A549 (cell line): ENCODE measurements around the gene MMUT. TPM values are rescaled to one million over a fixed set of nuclear protein-coding genes. Genes with fewer than 3 reads are reported as not detected.
"Not testable (repeated sequence)": the region's sequence is repeated elsewhere in the genome, so short reads cannot be mapped to it uniquely, and the experiment has no call there.

Experiments used
- ATAC-seq, 2 experiments: fragments of 200-7000 bp in 1 of 2; fragments of >200 bp in 1 of 2; cut with Nextera tagmentation in 1 of 2; cut with Tn5 transposase in 1 of 2; 3 replicates each; pipeline versions ENCODE4 v1.8.0 to v1.9.1; 2018 to 2020; ENCODE audit warnings: mild to moderate bottlenecking in 1 of 2, moderate library complexity in 1 of 2
- CTCF ChIA-PET: fragments of 300-600 bp; sonication (Branson Sonifier 250); formaldehyde crosslinking; extraction: SDS; loops from one replicate; lab custom pipeline; 2021; ENCODE audit warnings: antibody characterized with exemption, inconsistent platforms; lab: Yijun Ruan, JAX
- POLR2A ChIA-PET: fragments of 350-600 bp; formaldehyde crosslinking; extraction: SDS; loops from one replicate; lab custom pipeline; 2021; ENCODE audit warnings: antibody characterized with exemption, inconsistent platforms; lab: Yijun Ruan, JAX
- DNase-seq, 2 experiments: peaks; one replicate each; pipeline versions ENCODE4 v3.0.0 to v3.0.0-alpha.2; 2011 to 2016; ENCODE audit warnings: low read depth in 1 of 2, low spot score in 1 of 2
- FAIRE-seq: peaks from 2 replicates; lab custom pipeline; 2011; peaks lifted over from hg19 to GRCh38; lab: Jason Lieb, UNC
- H3K27ac ChIP-seq, 2 experiments: fragments of >200 bp; sonication (Bioruptor Twin); formaldehyde crosslinking; 3 replicates each; pipeline ENCODE4 v1.5.1; 2016 to 2017
- H3K4me1 ChIP-seq: fragments of >200 bp; sonication (Bioruptor Twin); formaldehyde crosslinking; 3 replicates; pipeline ENCODE4 v1.6.1; 2016
- H3K4me2 ChIP-seq: fragments of >200 bp; sonication (Bioruptor Twin); formaldehyde crosslinking; 3 replicates; pipeline ENCODE4 v1.6.1; 2016
- H3K4me3 ChIP-seq: fragments of >200 bp; sonication (Bioruptor Twin); formaldehyde crosslinking; 3 replicates; pipeline ENCODE4 v1.5.1; 2016
- H3K9me3 ChIP-seq: fragments of >200 bp; sonication (Bioruptor Twin); formaldehyde crosslinking; 3 replicates; pipeline ENCODE4 v1.6.1; 2016
- CBX2 ChIP-seq: fragments of 200-600 bp; sonication (generic); IDR thresholded peaks from 2 replicates; pipeline ENCODE4 v1.6.1; 2016; ENCODE audit warnings: low read depth, mild to moderate bottlenecking, borderline replicate concordance
- CBX8 ChIP-seq: fragments of 200-600 bp; sonication (generic); IDR thresholded peaks from 2 replicates; pipeline ENCODE4 v1.6.1; 2016
- CEBPB ChIP-seq, 2 experiments: fragments of >200 bp in 1 of 2; sonication (Bioruptor Twin) in 1 of 2; formaldehyde crosslinking in 1 of 2; IDR thresholded peaks; 2 replicates each; pipeline ENCODE4 v1.6.1; 2012 to 2016
- CHD4 ChIP-seq: fragments of 200-600 bp; sonication (generic); IDR thresholded peaks from 2 replicates; pipeline ENCODE4 v1.6.1; 2016; ENCODE audit warnings: antibody characterized with exemption, mild to moderate bottlenecking, borderline replicate concordance
- EP300 ChIP-seq, 2 experiments: fragments of >200 bp; sonication (Bioruptor Twin); formaldehyde crosslinking; IDR thresholded peaks; 2 replicates in 1 of 2; 3 replicates in 1 of 2; pipeline ENCODE4 v1.6.1; 2016 to 2017
- FOSB ChIP-seq: fragments of 250-450 bp; sonication (Bioruptor Pico); IDR thresholded peaks from 2 replicates; pipeline ENCODE4 v1.5.0; 2020; ENCODE audit warnings: mild to moderate bottlenecking, moderate library complexity
- HDAC2 ChIP-seq: fragments of 200-600 bp; sonication (generic); IDR thresholded peaks from 2 replicates; pipeline ENCODE4 v1.6.1; 2016
- HEYL ChIP-seq: fragments of 250-450 bp; sonication (Bioruptor Pico); IDR thresholded peaks from 2 replicates; pipeline ENCODE4 v1.8.0; 2021; ENCODE audit warnings: mild to moderate bottlenecking, moderate library complexity
- HOXB13 ChIP-seq: fragments of 250-450 bp; sonication (Bioruptor Pico); IDR thresholded peaks from 2 replicates; pipeline ENCODE4 v1.5.0; 2020; ENCODE audit warnings: low read depth, mild to moderate bottlenecking, moderate library complexity
- NFE2L2 ChIP-seq: fragments of 150-350 bp; conservative IDR thresholded peaks from 2 replicates; pipeline ENCODE4 v1.6.1; 2014; ENCODE audit warnings: low read length
- NPAS2 ChIP-seq: fragments of 250-450 bp; sonication (Bioruptor Pico); IDR thresholded peaks from 2 replicates; pipeline ENCODE4 v1.8.0; 2022; ENCODE audit warnings: mild to moderate bottlenecking, moderate library complexity, borderline replicate concordance
- PHF8 ChIP-seq: fragments of 200-600 bp; sonication (generic); IDR thresholded peaks from 2 replicates; pipeline ENCODE4 v1.6.1; 2016; ENCODE audit warnings: low read depth, mild to moderate bottlenecking, antibody characterized with exemption, moderate library complexity, borderline replicate concordance
- POLR2A ChIP-seq: IDR thresholded peaks from 2 replicates; pipeline ENCODE4 v1.6.1; 2012; ENCODE audit warnings: mild to moderate bottlenecking, low read length
- RCOR1 ChIP-seq: fragments of 150-350 bp; IDR thresholded peaks from 2 replicates; pipeline ENCODE4 v1.6.1; 2014; ENCODE audit warnings: antibody characterized with exemption, low read length, low read depth
- RFX5 ChIP-seq: fragments of 450-650 bp; IDR thresholded peaks from 2 replicates; pipeline ENCODE4 v1.7.1; 2014; ENCODE audit warnings: antibody characterized with exemption, mild to moderate bottlenecking, moderate library complexity
- SMC3 ChIP-seq: fragments of >200 bp; sonication (Bioruptor Twin); formaldehyde crosslinking; IDR thresholded peaks from 3 replicates; pipeline ENCODE4 v1.6.1; 2018; ENCODE audit warnings: inconsistent platforms
- SREBF2 ChIP-seq: fragments of 450-650 bp; IDR thresholded peaks from 2 replicates; pipeline ENCODE4 v1.6.1; 2014; ENCODE audit warnings: mild to moderate bottlenecking, moderate library complexity
- ZFP36 ChIP-seq: fragments of 450-650 bp; IDR thresholded peaks from 2 replicates; pipeline ENCODE4 v1.6.1; 2014; ENCODE audit warnings: borderline replicate concordance; ENCODE audit not compliant: partially characterized antibody
- ZNF302 ChIP-seq: fragments of 250-450 bp; sonication (Bioruptor Pico); IDR thresholded peaks from 2 replicates; pipeline ENCODE4 v1.9.0; 2021; ENCODE audit warnings: inconsistent platforms, mild to moderate bottlenecking, moderate library complexity
- ZSCAN20 ChIP-seq: fragments of 250-450 bp; sonication (Bioruptor Pico); IDR thresholded peaks from 2 replicates; pipeline ENCODE4 v1.8.0; 2022; ENCODE audit warnings: mild to moderate bottlenecking, moderate library complexity
- WGBS: methylation state at CpG from one replicate; pipeline ENCODE4 v1.1.6; 2017; ENCODE audit errors: missing lambda C conversion rate; 5-methylcytosine and 5-hydroxymethylcytosine counted together
- polyA plus RNA-seq, 4 experiments: library from polyadenylated mRNA; depleted of rRNA in 3 of 4; stranded (reverse); fragments of >200 nt; fragmentation: RNase III in 1 of 4; extraction: RNeasy Plus Mini Kit Qiagen cat#74134 plus additional on column Dnase treatment in 1 of 4; gene quantifications; 2 replicates in 3 of 4; 3 replicates in 1 of 4; pipeline ENCODE4 v1.2.3, GENCODE V29; 2011 to 2017
- TF ChIP-seq, protein P1 (sequence below): fragments of 250-450 bp; sonication (Bioruptor Pico); IDR thresholded peaks from 2 replicates; pipeline ENCODE4 v1.5.0; 2021; ENCODE audit warnings: mild to moderate bottlenecking, moderate library complexity, borderline replicate concordance
- TF ChIP-seq, protein P2 (sequence below): fragments of 200-600 bp; sonication (generic); IDR thresholded peaks from 2 replicates; pipeline ENCODE4 v1.6.1; 2016; ENCODE audit warnings: antibody characterized with exemption, mild to moderate bottlenecking, moderate library complexity
- TF ChIP-seq, protein P3 (sequence below): fragments of >200 bp; sonication (Bioruptor Twin); formaldehyde crosslinking; IDR thresholded peaks from 2 replicates; pipeline ENCODE4 v1.6.1; 2016
- TF ChIP-seq, protein P4 (sequence below): IDR thresholded peaks from 2 replicates; pipeline ENCODE4 v1.6.1; 2012; ENCODE audit warnings: low read depth, borderline replicate concordance

MMUT gene
- polyA plus RNA-seq, 2 of the 4 experiments (the other 2 are of a cell fraction): 6.6 to 14.3 TPM

DNA sequence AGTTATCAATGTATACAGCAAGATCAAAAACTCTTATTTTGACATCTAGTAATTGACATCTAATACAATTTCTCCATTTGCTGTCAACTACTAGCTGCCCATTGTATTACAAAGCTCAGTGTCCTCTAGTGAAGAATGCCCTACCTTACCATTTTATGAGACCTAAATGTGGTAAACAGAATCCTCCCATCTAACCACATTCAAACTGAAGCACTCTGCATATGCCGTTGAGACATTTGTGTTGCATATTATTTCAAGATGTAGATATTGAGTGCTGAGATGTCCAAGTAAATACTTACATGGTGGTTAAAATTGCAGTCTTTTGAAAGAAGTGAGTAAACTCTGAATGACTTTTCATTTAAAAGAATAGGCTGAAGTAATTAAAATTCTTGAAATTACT lies 36.1 kb upstream of the MMUT start:
- no peak overlapping the region for H3K4me2 ChIP-seq
- TF ChIP-seq RCOR1 (no peak), ZSCAN20 (no peak), NPAS2 (no peak), CEBPB (IDR thresholded peaks at IDR 0.05) (no peak), CHD4 (no peak), CBX8 (no peak), POLR2A (no peak), SREBF2 (no peak)
- TF ChIP-seq, protein P1, sequence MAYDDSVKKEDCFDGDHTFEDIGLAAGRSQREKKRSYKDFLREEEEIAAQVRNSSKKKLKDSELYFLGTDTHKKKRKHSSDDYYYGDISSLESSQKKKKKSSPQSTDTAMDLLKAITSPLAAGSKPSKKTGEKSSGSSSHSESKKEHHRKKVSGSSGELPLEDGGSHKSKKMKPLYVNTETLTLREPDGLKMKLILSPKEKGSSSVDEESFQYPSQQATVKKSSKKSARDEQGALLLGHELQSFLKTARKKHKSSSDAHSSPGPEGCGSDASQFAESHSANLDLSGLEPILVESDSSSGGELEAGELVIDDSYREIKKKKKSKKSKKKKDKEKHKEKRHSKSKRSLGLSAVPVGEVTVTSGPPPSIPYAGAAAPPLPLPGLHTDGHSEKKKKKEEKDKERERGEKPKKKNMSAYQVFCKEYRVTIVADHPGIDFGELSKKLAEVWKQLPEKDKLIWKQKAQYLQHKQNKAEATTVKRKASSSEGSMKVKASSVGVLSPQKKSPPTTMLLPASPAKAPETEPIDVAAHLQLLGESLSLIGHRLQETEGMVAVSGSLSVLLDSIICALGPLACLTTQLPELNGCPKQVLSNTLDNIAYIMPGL (CRISPR knock-in tag): no peak
- TF ChIP-seq, all 56 proteins: peak for 0
- ATAC-seq: no peak
- no peak for DNase-seq
- no peak for FAIRE-seq
- 13% methylated on average over 1 of the region's 1 CpG for WGBS
- CTCF ChIA-PET: no interaction called here
- POLR2A ChIA-PET: no interaction called here
- Histone ChIP-seq H3K4me3 (no peak overlapping the region), H3K27ac (no peak overlapping the region), H3K4me1 (no peaks in the 10 kb centered on the region), H3K9me3 (no peaks in the 10 kb centered on the region)

DNA sequence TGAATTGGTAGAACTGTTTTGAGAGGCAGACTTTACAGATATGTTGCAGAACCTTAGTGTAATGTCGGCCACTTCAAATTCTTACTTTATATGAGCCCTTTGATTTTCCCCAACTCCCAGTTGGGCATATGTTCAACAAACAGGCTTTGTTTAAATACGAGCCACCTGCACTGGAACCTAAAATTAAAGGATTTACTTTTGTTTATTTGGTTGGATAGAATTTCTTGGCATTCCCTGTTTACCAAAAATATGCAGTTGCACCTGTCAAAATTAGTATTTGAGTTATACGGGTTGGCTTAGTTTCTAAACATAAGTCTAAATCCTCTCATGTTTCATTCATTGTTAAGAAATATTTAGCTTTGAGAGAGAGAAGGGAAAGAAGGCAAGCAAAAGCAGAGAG lies 34.3 kb upstream of the MMUT start:
- H3K9me3 ChIP-seq: no peaks in the 10 kb centered on the region
- no peak for ATAC-seq
- WGBS: 81% methylated on average over 3 of the region's 3 CpGs
- no peak for FAIRE-seq
- CTCF ChIA-PET: interaction anchor here (0.6 kb wide), 1 partner anchor 890 kb away, joined by 3 read pairs; no protein-coding TSS in a partner anchor
- POLR2A ChIA-PET: no interaction called here
- H3K4me3 ChIP-seq: no peak overlapping the region
- no peak for TF ChIP-seq ZNF302 (CRISPR knock-in tag)
- TF ChIP-seq RFX5: no peak
- TF ChIP-seq, protein P2, sequence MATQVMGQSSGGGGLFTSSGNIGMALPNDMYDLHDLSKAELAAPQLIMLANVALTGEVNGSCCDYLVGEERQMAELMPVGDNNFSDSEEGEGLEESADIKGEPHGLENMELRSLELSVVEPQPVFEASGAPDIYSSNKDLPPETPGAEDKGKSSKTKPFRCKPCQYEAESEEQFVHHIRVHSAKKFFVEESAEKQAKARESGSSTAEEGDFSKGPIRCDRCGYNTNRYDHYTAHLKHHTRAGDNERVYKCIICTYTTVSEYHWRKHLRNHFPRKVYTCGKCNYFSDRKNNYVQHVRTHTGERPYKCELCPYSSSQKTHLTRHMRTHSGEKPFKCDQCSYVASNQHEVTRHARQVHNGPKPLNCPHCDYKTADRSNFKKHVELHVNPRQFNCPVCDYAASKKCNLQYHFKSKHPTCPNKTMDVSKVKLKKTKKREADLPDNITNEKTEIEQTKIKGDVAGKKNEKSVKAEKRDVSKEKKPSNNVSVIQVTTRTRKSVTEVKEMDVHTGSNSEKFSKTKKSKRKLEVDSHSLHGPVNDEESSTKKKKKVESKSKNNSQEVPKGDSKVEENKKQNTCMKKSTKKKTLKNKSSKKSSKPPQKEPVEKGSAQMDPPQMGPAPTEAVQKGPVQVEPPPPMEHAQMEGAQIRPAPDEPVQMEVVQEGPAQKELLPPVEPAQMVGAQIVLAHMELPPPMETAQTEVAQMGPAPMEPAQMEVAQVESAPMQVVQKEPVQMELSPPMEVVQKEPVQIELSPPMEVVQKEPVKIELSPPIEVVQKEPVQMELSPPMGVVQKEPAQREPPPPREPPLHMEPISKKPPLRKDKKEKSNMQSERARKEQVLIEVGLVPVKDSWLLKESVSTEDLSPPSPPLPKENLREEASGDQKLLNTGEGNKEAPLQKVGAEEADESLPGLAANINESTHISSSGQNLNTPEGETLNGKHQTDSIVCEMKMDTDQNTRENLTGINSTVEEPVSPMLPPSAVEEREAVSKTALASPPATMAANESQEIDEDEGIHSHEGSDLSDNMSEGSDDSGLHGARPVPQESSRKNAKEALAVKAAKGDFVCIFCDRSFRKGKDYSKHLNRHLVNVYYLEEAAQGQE: no peak
- no peak overlapping the region for H3K4me2 ChIP-seq
- no peak overlapping the region for H3K27ac ChIP-seq
- H3K4me1 ChIP-seq: no peaks in the 10 kb centered on the region
- DNase-seq: no peak

DNA sequence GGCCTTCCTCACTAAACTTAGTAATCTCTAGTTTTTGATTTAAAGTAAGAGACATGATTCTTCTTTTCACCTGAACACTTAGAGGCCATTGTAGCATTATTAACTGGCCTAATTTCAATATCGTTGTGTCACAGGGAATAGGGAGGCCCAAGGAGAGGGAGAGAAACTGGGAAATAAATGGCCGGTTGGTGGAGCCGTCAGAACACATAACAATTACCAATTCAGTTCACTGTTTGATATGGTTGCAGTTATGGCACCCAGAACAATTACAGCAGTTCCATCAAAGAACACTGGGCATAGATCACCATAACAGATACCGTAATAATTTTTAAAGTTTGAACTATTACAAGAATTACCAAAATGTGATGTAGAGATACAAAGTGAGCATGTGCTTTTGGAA lies 27.6 kb upstream of the MMUT start:
- no peak for TF ChIP-seq SMC3
- no peak for TF ChIP-seq NFE2L2
- no peak for TF ChIP-seq PHF8
- no peak for TF ChIP-seq CBX2
- no peak for TF ChIP-seq HDAC2
- TF ChIP-seq, protein P3, sequence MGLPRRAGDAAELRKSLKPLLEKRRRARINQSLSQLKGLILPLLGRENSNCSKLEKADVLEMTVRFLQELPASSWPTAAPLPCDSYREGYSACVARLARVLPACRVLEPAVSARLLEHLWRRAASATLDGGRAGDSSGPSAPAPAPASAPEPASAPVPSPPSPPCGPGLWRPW: no peak
- no peak for TF ChIP-seq HEYL (CRISPR knock-in tag)
- no peak for TF ChIP-seq ZFP36
- TF ChIP-seq FOSB (CRISPR knock-in tag): no peak
- TF ChIP-seq HOXB13 (CRISPR knock-in tag): no peak
- no peak for TF ChIP-seq EP300 (IDR thresholded peaks at IDR 0.05)
- TF ChIP-seq, protein P4, sequence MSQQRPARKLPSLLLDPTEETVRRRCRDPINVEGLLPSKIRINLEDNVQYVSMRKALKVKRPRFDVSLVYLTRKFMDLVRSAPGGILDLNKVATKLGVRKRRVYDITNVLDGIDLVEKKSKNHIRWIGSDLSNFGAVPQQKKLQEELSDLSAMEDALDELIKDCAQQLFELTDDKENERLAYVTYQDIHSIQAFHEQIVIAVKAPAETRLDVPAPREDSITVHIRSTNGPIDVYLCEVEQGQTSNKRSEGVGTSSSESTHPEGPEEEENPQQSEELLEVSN: no peak
- TF ChIP-seq SREBF2: no peak
- ChIA-PET POLR2A (no interaction called here), CTCF (no interaction called here)
- Histone ChIP-seq H3K9me3 (no peaks in the 10 kb centered on the region), H3K4me3 (no peak overlapping the region), H3K27ac (no peak overlapping the region), H3K4me1 (no peaks in the 10 kb centered on the region), H3K4me2 (no peak overlapping the region)
- FAIRE-seq (no peak), ATAC-seq (no peak), DNase-seq (no peak)
- 87% methylated on average over 4 of the region's 4 CpGs for WGBS

DNA sequence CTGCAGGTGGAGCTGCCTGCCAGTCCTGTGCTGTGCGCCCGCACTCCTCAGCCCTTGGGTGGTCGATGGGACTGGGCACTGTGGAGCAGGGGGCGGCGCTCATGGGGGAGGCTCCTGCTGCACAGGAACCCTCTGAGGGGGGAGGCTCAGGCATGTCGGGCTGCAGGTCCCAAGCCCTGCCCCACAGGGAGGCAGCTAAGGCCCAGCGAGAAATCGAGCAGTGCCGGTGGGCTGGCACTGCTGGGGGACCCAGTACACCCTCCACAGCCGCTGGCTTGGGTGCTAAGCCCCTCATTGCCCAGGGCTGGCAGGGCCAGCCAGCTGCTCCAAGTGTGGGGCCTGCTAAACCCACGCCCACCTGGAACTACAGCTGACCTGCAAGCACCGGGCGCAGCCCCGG lies 20.3 kb upstream of the MMUT start:
- H3K9me3 ChIP-seq, ATAC-seq, H3K4me2 ChIP-seq, POLR2A ChIA-PET, H3K27ac ChIP-seq, CTCF ChIA-PET, DNase-seq, H3K4me3 ChIP-seq, FAIRE-seq, H3K4me1 ChIP-seq: not testable (repeated sequence)
- WGBS: 96% methylated on average over 4 of the region's 14 CpGs

DNA sequence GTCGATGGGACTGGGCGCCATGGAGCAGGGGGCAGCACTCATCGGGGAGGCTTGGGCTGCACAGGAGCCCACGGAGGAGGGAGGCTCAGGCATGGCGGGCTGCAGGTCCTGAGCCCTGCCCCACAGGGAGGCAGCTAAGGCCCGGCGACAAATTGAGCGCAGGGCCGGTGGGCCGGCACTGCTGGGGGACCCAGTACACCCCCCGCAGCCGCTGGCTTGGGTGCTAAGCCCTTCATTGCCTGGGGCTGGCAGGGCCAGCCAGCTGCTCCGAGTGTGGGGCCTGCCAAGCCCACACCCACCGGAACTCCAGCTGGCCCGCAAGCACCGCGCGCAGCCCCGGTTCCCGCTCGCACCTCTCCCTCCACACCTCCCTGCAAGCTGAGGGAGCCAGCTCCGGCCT lies 18.8 kb upstream of the MMUT start:
- H3K4me1 ChIP-seq, H3K27ac ChIP-seq, H3K9me3 ChIP-seq, POLR2A ChIA-PET, H3K4me2 ChIP-seq, DNase-seq, H3K4me3 ChIP-seq, FAIRE-seq, ATAC-seq: not testable (repeated sequence)
- no CpG with 5 or more reads among the region's 22 CpGs for WGBS
- CTCF ChIA-PET: interaction anchor here (1.0 kb wide), 1 partner anchor 17 kb away, joined by 3 read pairs; no protein-coding TSS in a partner anchor
